PC-3 (cell line): Measurements from ENCODE around the gene ZFPL1. TPM values are rescaled to one million over a fixed set of nuclear protein-coding genes. Genes with fewer than 3 reads are reported as not detected.
A peak's percentile ranks its signal among the peaks of the same experiment; 100 is the strongest.

Experiments
- ATAC-seq: fragments of 200-7000 bp; cut with Tn5 transposase; 2 replicates; pipeline ENCODE4 v1.9.1; 2020; ENCODE audit warnings: mild to moderate bottlenecking, moderate library complexity
- BruUV-seq: library from RNA; stranded (reverse); fragments of 400-500 nt; replicated peaks from 2 replicates; lab custom pipeline; 2021; lab: Mats Ljungman, UMichigan
- CTCF ChIA-PET: fragments of 300-600 bp; sonication (Branson Sonifier 250); formaldehyde crosslinking; loops from one replicate; lab custom pipeline; 2022; ENCODE audit warnings: antibody characterized with exemption; lab: Charles Lee
- POLR2A ChIA-PET: fragments of 300-600 bp; sonication (Branson Sonifier 250); formaldehyde crosslinking; loops from one replicate; lab custom pipeline; 2022; ENCODE audit warnings: antibody characterized with exemption; ENCODE audit not compliant: unreplicated experiment; lab: Charles Lee
- DNase-seq: peaks from one replicate; pipeline ENCODE4 v3.0.0-alpha.2; 2015
- H2AFZ ChIP-seq: fragments of 300-600 bp; sonication (generic); 2 replicates; pipeline ENCODE4 v1.6.0; 2016; ENCODE audit warnings: antibody characterized with exemption, low read length
- H3F3A ChIP-seq: fragments of 300-600 bp; sonication (generic); one replicate; pipeline ENCODE4 v1.6.0; 2017; ENCODE audit warnings: antibody characterized with exemption, low read length, control low read depth, mild to moderate bottlenecking; ENCODE audit not compliant: unreplicated experiment
- H3K27ac ChIP-seq: fragments of 300-600 bp; sonication (generic); 2 replicates; pipeline ENCODE4 v1.5.1; 2016; ENCODE audit warnings: mild to moderate bottlenecking, low read length
- H3K27me3 ChIP-seq: fragments of 300-600 bp; sonication (generic); 2 replicates; pipeline ENCODE4 v1.6.1; 2016; ENCODE audit warnings: low read length, mixed read lengths
- H3K36me3 ChIP-seq: fragments of 300-600 bp; sonication (generic); 2 replicates; pipeline ENCODE4 v1.6.1; 2016; ENCODE audit warnings: low read depth, mixed run types, low read length, mixed read lengths
- H3K4me1 ChIP-seq: fragments of 300-600 bp; sonication (generic); 2 replicates; pipeline ENCODE4 v1.5.1; 2016; ENCODE audit warnings: low read length; ENCODE audit not compliant: insufficient read depth
- H3K4me2 ChIP-seq: fragments of 300-600 bp; sonication (generic); 2 replicates; pipeline ENCODE4 v1.6.0; 2016; ENCODE audit warnings: low read length
- H3K4me3 ChIP-seq: fragments of 300-600 bp; sonication (generic); 2 replicates; pipeline ENCODE4 v1.5.1; 2016; ENCODE audit warnings: mild to moderate bottlenecking, low read length, mixed read lengths
- H3K79me2 ChIP-seq: fragments of 300-600 bp; sonication (generic); 2 replicates; pipeline ENCODE4 v1.6.1; 2017; ENCODE audit warnings: low read length, mixed read lengths
- H3K9ac ChIP-seq: fragments of 300-600 bp; sonication (generic); 2 replicates; pipeline ENCODE4 v1.6.0; 2016; ENCODE audit warnings: mild to moderate bottlenecking, low read length
- H3K9me2 ChIP-seq: fragments of 300-600 bp; sonication (generic); replicated peaks from 2 replicates; pipeline ENCODE4 v1.6.1; 2016; ENCODE audit warnings: mixed run types, low read length, mixed read lengths
- H3K9me3 ChIP-seq: fragments of 300-600 bp; sonication (generic); 2 replicates; pipeline ENCODE4 v1.6.1; 2016; ENCODE audit warnings: low read length, mixed read lengths
- H4K20me1 ChIP-seq: fragments of 300-600 bp; sonication (generic); 2 replicates; pipeline ENCODE4 v1.6.1; 2016; ENCODE audit warnings: low read length, mixed read lengths
- CTCF ChIP-seq: fragments of 300-600 bp; sonication (generic); conservative IDR thresholded peaks from 2 replicates; pipeline ENCODE4 v1.5.1; 2017; ENCODE audit warnings: antibody characterized with exemption, low read depth, mild to moderate bottlenecking, low read length
- EZH2 ChIP-seq: fragments of 300-600 bp; sonication (generic); IDR thresholded peaks from one replicate; pipeline ENCODE4 v1.6.1; 2017; ENCODE audit warnings: antibody characterized with exemption, mild to moderate bottlenecking, low read length; ENCODE audit not compliant: unreplicated experiment
- EZH2phosphoT487 ChIP-seq: fragments of 300-600 bp; sonication (generic); IDR thresholded peaks from 2 replicates; pipeline ENCODE4 v1.6.1; 2018; ENCODE audit warnings: mild to moderate bottlenecking, antibody characterized with exemption, low read length, borderline replicate concordance
- intact Hi-C: fragments of 100-400 bp; cut with micrococcal nuclease; formaldehyde crosslinking; loops from 2 replicates; pipeline ENCODE4 v1.9.0; 2023
- total RNA-seq: library from RNA; depleted of rRNA; stranded (reverse); fragments of >200 nt; gene quantifications from 2 replicates; pipeline ENCODE4 v1.2.3, GENCODE V29; 2014

Gene ZFPL1
- total RNA-seq, 1 experiment from 2014 or later = 103 TPM

GRCh38 chr11:65096926-65097325 lies 12.9 kb downstream of the ZFPL1 start:
- no peaks in the 10 kb centered on the region for H3K9me2 ChIP-seq
- BruUV-seq = TSS peak; percentile 56
- peaks cover 36% of the 10 kb centered on the region for H3K79me2 ChIP-seq
- H4K20me1 ChIP-seq = no peaks in the 10 kb centered on the region
- peak overlapping the region; percentile 84 for H3K4me3 ChIP-seq
- no peaks in the 10 kb centered on the region for H3F3A ChIP-seq
- peaks cover 13% of the 10 kb centered on the region for H3K4me1 ChIP-seq
- POLR2A ChIA-PET = interaction anchor here (0.6 kb wide), 1 partner anchor 218 kb away, joined by 3 read pairs; the partner anchor contains the start of gene CDC42EP2
- TF ChIP-seq EZH2 (no peak), CTCF (no peak), EZH2phosphoT487 (no peak)
- ATAC-seq (peak; percentile 3; the same call in 1 of the 2 replicates), DNase-seq (no peak)
- CTCF ChIA-PET = no interaction called here
- H3K27ac ChIP-seq = no peak overlapping the region
- peak overlapping the region; percentile 99 for H3K4me2 ChIP-seq
- no peak overlapping the region for H2AFZ ChIP-seq
- H3K36me3 ChIP-seq = no peaks in the 10 kb centered on the region; the same call in 1 of the 2 replicates
- H3K9me3 ChIP-seq = no peaks in the 10 kb centered on the region
- H3K27me3 ChIP-seq = no peaks in the 10 kb centered on the region
- peak overlapping the region; percentile 88 for H3K9ac ChIP-seq
- intact Hi-C loops = loop anchor here (2.0 kb wide), 1 partner anchor 20 kb away; the partner anchor contains the start of gene ZNHIT2

- POLR2A ChIA-PET = no interaction called here
- ATAC-seq = no peak
- no peaks in the 10 kb centered on the region for H3K9me2 ChIP-seq
- peaks cover 8% of the 10 kb centered on the region for H3K4me1 ChIP-seq
- no peaks in the 10 kb centered on the region for H3K27me3 ChIP-seq
- TF ChIP-seq EZH2phosphoT487 (no peak), CTCF (peak; percentile 33; the same call in 1 of the 2 replicates)
- H3K36me3 ChIP-seq = no peaks in the 10 kb centered on the region; the same call in 1 of the 2 replicates
- CTCF ChIA-PET = interaction anchor here (0.5 kb wide), 1 partner anchor 1166 kb away, joined by 6 read pairs; no protein-coding TSS in a partner anchor
- H3K4me2 ChIP-seq = no peak overlapping the region
- H3K9ac ChIP-seq = no peak overlapping the region
- intact Hi-C loops = no loop called here
- H4K20me1 ChIP-seq = no peaks in the 10 kb centered on the region
- H3K4me3 ChIP-seq = no peak overlapping the region
- BruUV-seq = no TSS peak
- no peaks in the 10 kb centered on the region for H3F3A ChIP-seq
- no peak overlapping the region for H2AFZ ChIP-seq
- DNase-seq = no peak
- H3K79me2 ChIP-seq = peaks cover 65% of the 10 kb centered on the region
- no peaks in the 10 kb centered on the region for H3K9me3 ChIP-seq
- H3K27ac ChIP-seq = no peak overlapping the region
Observed at GRCh38 chr11:65100674-65101350, 16.8 kb downstream of the ZFPL1 start.
